Activated CD8-positive, alpha-beta memory T cell treated with anti-CD3 and anti-CD28 coated beads, Interleukin-2, amount 50 U/mL, for 4 hours (primary cell): Measurements from ENCODE around the gene ALOX12B.
"Not testable (repeated sequence)": the region's sequence is repeated elsewhere in the genome, so short reads cannot be mapped to it uniquely, and the experiment has no call there.

ENCODE experiments used
- DNase-seq: peaks from one replicate; pipeline ENCODE4 v3.0.0-alpha.2; 2020

The ALOX12B gene

DNA sequence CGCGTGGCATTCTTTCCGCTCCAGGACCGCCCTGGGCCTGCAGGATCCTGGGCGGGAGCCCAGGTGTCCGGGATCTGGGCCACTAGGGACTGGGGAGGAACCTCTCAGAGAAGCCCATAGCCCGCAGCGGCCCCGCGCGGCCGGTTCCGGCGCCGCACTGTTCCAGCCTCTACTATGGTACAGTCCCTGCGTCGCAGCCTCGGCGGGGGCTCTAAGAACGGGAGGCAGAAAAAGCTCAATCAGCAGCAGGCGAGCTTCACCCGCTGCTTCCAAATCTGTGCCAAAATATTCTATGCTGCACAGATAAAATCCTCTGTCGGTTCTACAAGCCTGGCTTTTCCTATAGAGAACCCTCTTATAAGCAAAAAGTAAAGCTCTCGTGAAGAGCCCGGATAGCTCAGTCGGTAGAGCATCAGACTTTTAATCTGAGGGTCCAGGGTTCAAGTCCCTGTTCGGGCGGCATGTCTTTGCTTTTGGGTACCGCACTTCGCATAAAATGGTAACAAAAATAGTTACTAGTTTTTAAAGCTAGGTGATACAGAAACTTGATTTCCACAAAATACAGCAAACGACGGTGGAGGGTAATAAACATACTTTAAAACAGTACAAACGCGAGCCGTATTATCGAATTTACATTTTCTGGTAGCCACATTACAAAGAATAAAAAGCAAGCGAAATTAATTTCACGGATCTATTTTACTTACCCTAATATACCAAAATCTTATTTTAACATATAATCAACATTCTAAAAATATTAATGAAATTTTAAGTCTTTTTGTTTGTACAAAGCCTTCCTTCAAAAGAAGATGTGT lies 31.5 kb upstream of the ALOX12B start:
- DNase-seq: peak; percentile 85

GRCh38 chr17:8117980-8118768 lies 30.7 kb upstream of the ALOX12B start, which contains the start of gene ALOXE3:
ALOXE3 (minus strand) TSS chr17:8118514; CDS start chr17:8117990, 524 bp downstream.
- peak; percentile 31 for DNase-seq

GRCh38 chr17:8117367-8117979 lies 30.0 kb upstream of the ALOX12B start:
- no peak for DNase-seq

DNA sequence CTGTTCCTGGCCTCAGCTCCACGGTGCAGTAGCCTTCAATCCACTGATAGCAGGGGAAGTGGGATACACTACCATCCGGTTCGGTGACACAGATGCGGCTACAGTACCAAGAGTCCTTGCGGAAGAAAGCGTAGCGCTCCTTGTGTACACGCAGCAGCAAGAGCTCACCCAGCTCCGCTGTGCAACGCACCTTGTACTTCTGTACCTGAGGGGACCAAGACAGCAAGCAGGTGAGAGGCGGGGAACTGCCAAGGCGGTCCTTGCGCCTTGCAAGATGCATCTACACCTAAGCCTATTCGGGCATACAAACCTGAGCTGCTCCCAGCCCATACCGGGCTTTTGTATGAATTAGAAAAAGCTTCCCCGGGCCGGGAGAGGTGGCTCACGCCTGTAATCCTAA lies 29.3 kb upstream of the ALOX12B start:
- DNase-seq: no peak

DNA sequence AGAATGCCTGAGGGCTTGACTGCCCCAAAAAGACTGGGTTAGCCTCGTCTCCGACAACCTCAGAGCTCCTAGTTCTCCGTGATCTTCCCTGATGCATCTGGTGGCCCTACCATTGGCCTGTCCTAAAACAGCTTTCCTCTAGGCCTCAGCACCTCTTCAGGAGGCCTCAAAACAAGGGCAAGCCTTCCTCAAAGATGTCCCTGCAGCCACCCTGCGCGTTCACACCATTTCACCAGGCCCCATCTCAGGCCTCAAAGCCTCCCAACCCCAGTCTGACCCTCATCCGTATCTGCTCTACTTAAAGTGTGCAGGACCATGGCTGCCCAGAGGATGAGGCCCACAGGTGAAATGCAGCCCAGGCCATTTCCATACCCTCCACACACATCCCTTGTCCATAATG lies 23.4 kb upstream of the ALOX12B start:
- DNase-seq: no peak

- DNase-seq: no peak
Observed at GRCh38 chr17:8110456-8110804, 22.9 kb upstream of the ALOX12B start.

GRCh38 chr17:8109661-8110455 lies 22.3 kb upstream of the ALOX12B start:
- peak; percentile 85 for DNase-seq

DNA sequence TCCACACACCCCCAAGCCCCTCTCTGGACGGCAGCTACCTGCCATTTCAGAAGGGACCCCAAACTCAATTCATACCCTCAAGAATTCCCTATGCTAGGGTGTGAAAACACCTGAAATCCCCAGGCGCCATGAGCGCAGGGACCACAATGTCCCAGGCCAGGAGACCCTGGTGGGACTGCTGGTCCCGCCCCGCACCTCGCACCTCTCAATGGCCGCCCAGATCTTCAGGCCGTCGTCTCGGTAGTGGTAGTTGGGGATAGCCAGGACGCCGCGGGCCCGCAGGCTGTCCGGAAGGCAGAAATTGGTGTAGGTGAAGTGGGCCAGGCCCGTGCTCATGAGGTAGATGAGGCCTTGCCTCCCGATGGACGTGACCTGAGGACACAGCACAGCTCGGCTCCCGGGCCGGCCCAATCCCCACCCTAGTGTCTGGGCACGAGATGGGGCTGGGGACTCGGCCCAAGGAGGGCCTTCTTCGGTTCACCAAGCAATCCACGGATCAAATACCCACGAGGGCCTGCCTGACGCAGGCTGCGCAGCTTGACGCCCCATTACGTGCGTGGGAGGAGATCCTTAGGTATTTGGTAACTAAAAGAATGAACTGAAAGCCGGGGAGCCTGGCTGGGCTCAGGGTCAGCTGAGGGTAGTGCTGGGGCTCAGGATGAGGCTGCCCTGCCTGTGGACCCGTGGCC lies 21.6 kb upstream of the ALOX12B start:
- no peak for DNase-seq

DNA sequence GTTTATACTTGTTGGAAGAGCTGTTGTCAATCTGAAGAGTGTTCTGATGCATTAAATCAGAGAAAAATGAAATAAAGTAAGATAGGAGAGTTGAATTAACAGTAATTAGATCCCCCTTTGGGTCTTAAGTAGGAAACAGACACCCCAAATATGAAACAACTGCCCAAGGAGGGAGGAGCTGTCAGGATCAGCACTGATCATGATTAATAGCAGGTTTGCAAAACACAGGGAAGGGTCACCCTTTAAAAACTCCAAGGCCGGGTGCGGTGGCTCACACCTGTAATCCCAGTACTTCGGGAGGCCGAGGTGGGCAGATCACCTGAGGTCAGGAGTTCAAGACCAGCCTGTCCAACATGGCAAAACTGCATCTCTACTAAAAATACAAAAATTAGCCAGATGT lies 19.5 kb upstream of the ALOX12B start:
- not testable (repeated sequence) for DNase-seq

DNA sequence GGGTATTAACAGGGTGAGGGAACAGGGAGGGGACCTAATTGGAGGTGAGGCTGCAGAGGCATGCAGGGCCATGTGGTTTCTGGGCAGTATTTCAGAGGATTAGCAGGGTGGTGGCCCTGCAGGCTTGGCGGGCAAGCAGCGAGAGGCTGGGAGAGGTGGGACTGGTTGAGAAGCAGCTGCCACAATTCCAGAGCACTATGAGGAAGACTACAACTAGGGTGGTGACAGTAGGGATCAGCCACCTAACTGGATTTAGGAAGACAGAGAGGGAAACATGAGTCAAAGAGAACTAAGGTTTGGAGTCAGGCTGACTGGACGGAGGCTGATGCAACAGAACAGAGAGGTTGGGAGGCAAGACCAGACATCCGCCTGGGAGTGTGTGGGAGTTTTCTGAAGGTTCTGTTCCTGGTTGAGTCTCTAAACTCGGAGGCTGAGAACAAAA lies 18.5 kb upstream of the ALOX12B start:
- no peak for DNase-seq

GRCh38 chr17:8104911-8105310 lies 17.4 kb upstream of the ALOX12B start:
- no peak for DNase-seq

DNA sequence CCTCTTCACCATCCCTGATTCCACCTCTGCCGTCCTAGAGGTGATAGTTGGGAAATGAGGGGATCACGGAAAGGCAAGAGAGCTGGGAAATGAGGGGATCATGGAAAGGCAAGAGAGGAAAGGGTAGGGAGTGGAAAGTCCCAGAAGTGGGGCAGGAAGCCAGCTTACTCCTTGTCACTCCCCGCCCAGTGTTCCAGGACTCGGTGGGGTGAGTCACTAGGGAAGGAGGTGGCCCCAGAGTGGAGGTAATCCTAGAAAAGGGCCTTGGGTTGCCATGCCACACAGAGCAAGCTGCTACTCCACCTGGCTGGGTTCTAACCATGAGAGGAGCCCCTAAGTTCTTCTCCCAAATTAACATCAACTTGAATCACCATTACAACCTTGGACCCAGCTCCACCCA lies 16.0 kb upstream of the ALOX12B start:
- DNase-seq: no peak

DNA sequence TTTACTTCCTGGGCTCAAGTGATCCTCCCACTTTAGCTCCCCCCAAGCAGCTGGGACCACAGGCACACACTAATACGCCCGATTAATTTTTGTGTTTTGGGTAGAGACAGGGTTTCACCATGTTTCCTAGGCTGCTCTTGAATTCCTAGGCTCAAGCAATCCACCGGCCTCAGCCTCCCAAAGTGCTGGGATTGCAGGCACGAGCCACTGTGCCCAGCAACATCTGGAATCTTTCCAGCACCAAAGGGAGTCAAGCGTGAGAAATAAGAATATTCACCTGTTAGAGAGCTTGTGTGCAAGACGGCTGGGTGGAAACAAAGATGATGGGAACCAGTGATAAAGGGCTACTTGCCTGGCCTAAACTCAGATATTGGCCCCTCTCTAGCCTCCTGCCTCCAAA lies 14.2 kb upstream of the ALOX12B start:
- DNase-seq: no peak

DNA sequence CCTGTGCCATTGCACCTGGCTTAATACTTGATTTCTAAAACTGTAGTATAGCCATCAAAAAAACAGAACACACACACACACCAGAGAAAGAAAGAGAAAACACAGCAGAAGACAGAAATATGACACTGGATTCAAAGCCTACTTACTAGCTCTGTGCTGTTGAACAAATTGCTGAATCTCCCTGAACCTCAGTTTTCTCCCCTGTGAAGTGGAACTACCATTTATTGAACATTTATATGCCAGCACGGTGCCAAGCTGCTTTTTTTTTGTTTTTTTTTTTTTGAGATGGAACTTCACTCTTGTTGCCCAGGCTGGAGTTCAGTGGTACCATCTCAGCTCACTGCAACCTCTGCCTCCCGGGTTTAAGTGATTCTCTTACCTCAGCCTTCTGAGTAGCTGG lies 13.2 kb upstream of the ALOX12B start:
- DNase-seq: no peak

DNA sequence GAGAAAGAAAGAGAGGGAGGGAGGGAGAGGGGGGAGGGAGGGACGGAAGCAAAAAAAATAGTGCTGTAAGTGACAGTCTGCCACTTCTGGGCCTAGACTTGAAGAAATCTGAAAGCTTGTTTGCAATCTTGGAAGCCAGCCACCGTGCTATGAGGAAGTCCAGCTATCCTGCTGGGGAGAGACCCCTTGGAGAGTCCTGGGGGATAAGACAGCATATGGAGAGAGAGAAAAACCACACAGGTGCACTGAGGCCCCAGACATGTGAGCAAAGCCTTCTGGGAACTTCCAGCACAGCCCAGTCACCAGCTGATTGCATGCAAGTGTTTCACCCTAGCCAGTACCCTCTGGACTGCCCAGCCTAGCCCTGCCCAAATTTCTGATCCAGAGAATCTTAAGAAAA lies 12.6 kb upstream of the ALOX12B start:
- DNase-seq: no peak

GRCh38 chr17:8096541-8096940 lies 9.0 kb upstream of the ALOX12B start:
- DNase-seq: no peak

- DNase-seq: no peak
Observed at GRCh38 chr17:8095361-8095760, 7.8 kb upstream of the ALOX12B start.

DNA sequence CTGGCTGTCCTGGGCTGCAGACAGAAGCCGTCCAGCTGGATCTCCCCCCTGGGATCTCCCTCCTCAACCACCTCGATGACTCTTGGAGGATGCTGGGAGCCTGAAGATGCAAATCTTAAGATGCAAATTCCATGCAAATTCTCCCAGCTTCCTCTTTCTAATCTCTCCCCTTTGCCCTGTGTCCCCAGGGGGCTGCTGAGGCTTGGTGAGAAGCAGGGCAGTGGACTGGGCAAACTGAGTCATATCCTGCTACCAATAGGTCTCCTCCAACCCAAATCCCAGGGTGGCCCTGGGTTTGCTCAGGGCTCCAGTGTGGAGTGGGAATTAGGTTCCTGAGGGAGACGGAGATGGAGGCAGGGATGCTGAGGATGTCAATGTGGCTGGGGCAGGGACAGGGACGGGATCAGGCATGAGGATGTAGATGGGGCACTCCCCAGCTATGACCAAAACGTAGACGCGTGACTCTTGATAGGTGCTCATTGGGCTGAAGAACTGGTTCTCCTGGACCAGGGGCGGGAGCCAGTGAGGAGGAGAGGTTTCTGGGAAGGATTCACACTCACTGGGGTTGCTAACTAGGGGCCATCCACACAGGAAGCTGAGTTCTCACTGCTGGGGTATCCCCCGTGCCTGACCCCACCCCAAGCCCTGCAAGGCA lies 3.6 kb upstream of the ALOX12B start:
- DNase-seq: no peak

- DNase-seq: no peak
Observed at GRCh38 chr17:8089728-8090127, 2.2 kb upstream of the ALOX12B start.

DNA sequence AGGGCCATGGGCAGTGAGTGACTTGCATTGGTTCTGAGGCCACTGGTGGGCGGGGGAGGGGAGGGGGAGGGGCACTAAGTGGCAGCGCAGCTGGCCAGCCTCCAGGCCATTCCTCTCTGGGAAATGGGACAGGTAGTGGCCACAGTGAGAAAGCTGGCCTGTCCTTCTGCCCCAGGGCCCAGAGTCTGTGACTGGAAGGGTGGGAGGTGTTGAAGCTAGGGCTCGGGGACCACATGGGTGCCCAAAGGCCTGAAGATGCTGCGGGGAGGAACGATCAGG lies 375 bp upstream of the ALOX12B start:
- no peak for DNase-seq

- no peak for DNase-seq
Observed at GRCh38 chr17:8084250-8084649, 3.3 kb downstream of the ALOX12B start.

DNA sequence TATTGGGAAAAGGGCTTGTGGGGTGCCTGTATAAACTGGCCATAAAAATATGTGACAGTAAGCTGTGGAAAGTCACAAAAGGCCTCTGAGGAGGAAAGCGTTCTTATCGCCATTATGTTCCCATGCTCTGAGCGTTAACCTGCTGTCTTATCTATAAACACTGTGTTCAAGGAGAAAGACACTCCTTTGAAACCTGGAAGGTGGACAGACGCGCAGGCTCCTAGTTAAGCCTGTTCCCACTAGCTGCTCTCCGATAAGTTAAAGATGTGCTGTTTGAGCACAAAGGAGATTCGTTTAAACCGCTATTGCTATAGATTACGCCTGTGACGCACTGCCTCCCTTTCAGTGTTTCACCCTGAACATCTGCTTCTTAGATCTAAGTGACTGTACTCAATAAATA lies 5.2 kb downstream of the ALOX12B start:
- no peak for DNase-seq
